ENCODE measurements around the gene RPP30. TPM values are rescaled to one million over a fixed set of nuclear protein-coding genes. Genes with fewer than 3 reads are reported as not detected.

RPP30 gene
- total RNA-seq, 4 donors from 2014 or later: 28.4 to 40.9 (median 30.3) TPM

- no peak for TF ChIP-seq CTCF (IDR thresholded peaks at IDR 0.05; ENCODE audit: low read depth)
Measured at GRCh38 chr10:90858461-90858968, 13.3 kb upstream of the RPP30 start.

GRCh38 chr10:90859321-90859751 is 12.4 kb upstream of the RPP30 start:
- TF ChIP-seq CTCF (IDR thresholded peaks at IDR 0.05; ENCODE audit: low read depth): no peak

- TF ChIP-seq CTCF (IDR thresholded peaks at IDR 0.05; ENCODE audit: low read depth): no peak
Measured at GRCh38 chr10:90860790-90861189, 11.0 kb upstream of the RPP30 start.

GRCh38 chr10:90862908-90863514 is 8.8 kb upstream of the RPP30 start:
- TF ChIP-seq CTCF (IDR thresholded peaks at IDR 0.05; ENCODE audit: low read depth): no peak

GRCh38 chr10:90865401-90865800 is 6.4 kb upstream of the RPP30 start:
- TF ChIP-seq CTCF (IDR thresholded peaks at IDR 0.05; ENCODE audit: low read depth): no peak

GRCh38 chr10:90866050-90866598 is 5.7 kb upstream of the RPP30 start:
- no peak for TF ChIP-seq CTCF (IDR thresholded peaks at IDR 0.05; ENCODE audit: low read depth)

GRCh38 chr10:90871279-90871765 is 452 bp upstream of the RPP30 start:
- TF ChIP-seq CTCF (IDR thresholded peaks at IDR 0.05; ENCODE audit: low read depth): no peak
